Psoas muscle (tissue), 8 donors: ENCODE data around the gene ADCK2. TPM values are rescaled to one million over a fixed set of nuclear protein-coding genes. Genes with fewer than 3 reads are reported as not detected.

Experiments used
- ATAC-seq, 4 donors: fragments of 200-7000 bp; cut with Tn5 transposase; one replicate each; pipeline ENCODE4 v1.9.1; 2020; ENCODE audit warnings: moderate library complexity in 3 of 4, mild to moderate bottlenecking in 2 of 4
- DNase-seq, 2 donors: peaks; one replicate each; pipeline ENCODE4 v3.0.0-alpha.2; 2020
- H3K27ac ChIP-seq: fragments of 200-600 bp; one replicate; pipeline ENCODE4 v1.8.0; 2022
- H3K27me3 ChIP-seq, 3 donors: fragments of 200-600 bp in 1 of 3; one replicate each; pipeline versions ENCODE4 v1.6.1 to v1.8.0; 2013 to 2022; ENCODE audit warnings: low read length in 2 of 3, mild to moderate bottlenecking in 2 of 3, moderate library complexity in 1 of 3; ENCODE audit not compliant: insufficient read depth in 3 of 3
- H3K36me3 ChIP-seq, 2 donors: fragments of 200-600 bp in 1 of 2; one replicate each; pipeline versions ENCODE4 v1.6.1 to v1.8.0; 2013 to 2022; ENCODE audit warnings: low read depth in 1 of 2, mild to moderate bottlenecking in 1 of 2, moderate library complexity in 1 of 2; ENCODE audit not compliant: insufficient read depth in 1 of 2
- H3K4me1 ChIP-seq: fragments of 200-600 bp; one replicate; pipeline ENCODE4 v1.8.0; 2022
- H3K4me3 ChIP-seq: fragments of 200-600 bp; one replicate; pipeline ENCODE4 v1.8.0; 2022; ENCODE audit warnings: mild to moderate bottlenecking
- H3K9me3 ChIP-seq: fragments of 200-600 bp; one replicate; pipeline ENCODE4 v1.8.0; 2022
- WGBS, 3 donors: extraction: QIAGEN DNeasy Blood & Tissue Kit; methylation state at CpG; one replicate each; pipeline versions ENCODE4 v1.1.6 to v1.1.7; 2013; 5-methylcytosine and 5-hydroxymethylcytosine counted together
- intact Hi-C, 2 donors: fragments of 100-400 bp; cut with DNase I; formaldehyde crosslinking; loops; one replicate each; pipeline versions ENCODE4 v1.11.0 to v1.14.2; 2022
- polyA plus RNA-seq, 3 donors: library from polyadenylated mRNA; stranded (reverse); fragments of 200-250 nt; gene quantifications; one replicate each; pipeline ENCODE4 v1.2.3, GENCODE V29; 2013
- total RNA-seq, 4 donors: library from RNA; stranded (reverse); fragmentation: NEBNext Ultra II Directional in 2 of 4; extraction: Animal tissue kit (Norgen Biotek cat#: 25700) in 2 of 4; gene quantifications; one replicate each; pipeline versions ENCODE4 v1.2.1 to v1.2.4, GENCODE V29; 2021 to 2023
- TF ChIP-seq, protein P1 (sequence below): fragments of 200-600 bp; IDR thresholded peaks from one replicate; pipeline ENCODE4 v1.8.0; 2022; ENCODE audit warnings: antibody characterized with exemption
- donor health status: healthy with polysubstance abuse.
- donor health status: DM: no; HTN: no; CAD: no; lungs with moderate emphysema.
- donor health status: Bipolar disorder and iron deficiency.
- donor health status: healthy.
- donor health status: DM: yes; HTN: yes; CAD: no.
- donor health status: DM: no; HTN: no; CAD: no.
- donor health status: DM: no; HTN: no; CAD: no.
- donor health status: DM: yes; HTN: yes; CAD: no.

ADCK2 gene
- total and polyA plus RNA-seq, 7 donors = 10.7 to 26.4 (median 13.5) TPM

DNA sequence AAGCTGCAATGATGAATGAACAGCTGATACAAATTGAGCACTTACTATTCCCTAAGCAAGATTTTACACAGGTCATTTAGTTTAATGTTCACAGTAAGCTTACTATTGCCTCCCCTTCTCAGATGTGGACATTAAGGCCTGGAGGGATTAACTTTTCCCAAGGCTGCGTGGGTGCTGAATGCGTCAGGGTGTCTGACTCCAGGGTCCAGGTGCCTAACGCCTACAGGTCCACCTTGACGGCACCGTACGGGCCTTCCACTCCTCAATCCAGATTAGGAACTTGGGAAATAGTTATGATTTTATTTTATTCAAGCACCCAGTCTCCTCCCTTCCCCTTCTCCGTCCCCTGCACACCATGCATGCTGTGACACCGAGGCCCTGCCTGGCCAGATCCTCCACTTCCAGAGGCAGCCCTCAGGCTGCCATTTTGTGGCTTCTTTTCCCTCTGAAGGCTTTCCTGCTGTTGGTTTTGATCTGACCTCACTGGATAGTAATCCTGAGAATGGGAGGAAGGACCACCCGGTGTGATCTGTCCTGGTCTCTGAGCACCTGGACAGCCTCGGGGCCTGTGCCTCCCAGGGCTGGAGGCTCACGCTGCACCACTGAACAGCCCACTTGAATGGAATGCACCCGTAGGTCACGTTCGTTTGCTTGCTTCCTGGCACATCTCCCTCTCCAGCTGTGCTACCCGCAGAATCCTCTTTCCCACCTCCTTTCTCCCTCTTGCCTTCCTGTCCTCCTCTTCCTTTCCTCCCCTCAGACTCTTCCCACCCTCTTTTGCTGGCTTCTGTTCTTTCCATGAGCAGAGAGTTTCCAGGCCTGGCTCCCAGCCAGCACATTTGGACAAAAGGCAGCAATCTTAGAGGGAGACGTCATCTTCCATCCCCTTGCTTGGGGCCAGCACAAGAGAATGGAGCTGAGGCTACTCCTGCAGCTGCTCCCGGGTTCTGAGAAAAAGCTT is 46.6 kb upstream of the ADCK2 start:
- DNase-seq (peak; percentile 90 to 93), ATAC-seq (peak; percentile 62 to 76 (median 68))
- intact Hi-C loops = no loop called here
- H3K27me3 ChIP-seq = no peaks in the 10 kb centered on the region
- H3K9me3 ChIP-seq = no peaks in the 10 kb centered on the region
- H3K36me3 ChIP-seq = no peaks in the 10 kb centered on the region
- TF ChIP-seq, protein P1, sequence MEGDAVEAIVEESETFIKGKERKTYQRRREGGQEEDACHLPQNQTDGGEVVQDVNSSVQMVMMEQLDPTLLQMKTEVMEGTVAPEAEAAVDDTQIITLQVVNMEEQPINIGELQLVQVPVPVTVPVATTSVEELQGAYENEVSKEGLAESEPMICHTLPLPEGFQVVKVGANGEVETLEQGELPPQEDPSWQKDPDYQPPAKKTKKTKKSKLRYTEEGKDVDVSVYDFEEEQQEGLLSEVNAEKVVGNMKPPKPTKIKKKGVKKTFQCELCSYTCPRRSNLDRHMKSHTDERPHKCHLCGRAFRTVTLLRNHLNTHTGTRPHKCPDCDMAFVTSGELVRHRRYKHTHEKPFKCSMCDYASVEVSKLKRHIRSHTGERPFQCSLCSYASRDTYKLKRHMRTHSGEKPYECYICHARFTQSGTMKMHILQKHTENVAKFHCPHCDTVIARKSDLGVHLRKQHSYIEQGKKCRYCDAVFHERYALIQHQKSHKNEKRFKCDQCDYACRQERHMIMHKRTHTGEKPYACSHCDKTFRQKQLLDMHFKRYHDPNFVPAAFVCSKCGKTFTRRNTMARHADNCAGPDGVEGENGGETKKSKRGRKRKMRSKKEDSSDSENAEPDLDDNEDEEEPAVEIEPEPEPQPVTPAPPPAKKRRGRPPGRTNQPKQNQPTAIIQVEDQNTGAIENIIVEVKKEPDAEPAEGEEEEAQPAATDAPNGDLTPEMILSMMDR = no peak
- peaks cover 3% of the 10 kb centered on the region for H3K4me1 ChIP-seq
- WGBS, 3 donors = 42 to 44% (median 44%) methylated on average over 17 of the region's 17 CpGs
- peak overlapping the region; percentile 61 for H3K27ac ChIP-seq
- H3K4me3 ChIP-seq = no peak overlapping the region

DNA sequence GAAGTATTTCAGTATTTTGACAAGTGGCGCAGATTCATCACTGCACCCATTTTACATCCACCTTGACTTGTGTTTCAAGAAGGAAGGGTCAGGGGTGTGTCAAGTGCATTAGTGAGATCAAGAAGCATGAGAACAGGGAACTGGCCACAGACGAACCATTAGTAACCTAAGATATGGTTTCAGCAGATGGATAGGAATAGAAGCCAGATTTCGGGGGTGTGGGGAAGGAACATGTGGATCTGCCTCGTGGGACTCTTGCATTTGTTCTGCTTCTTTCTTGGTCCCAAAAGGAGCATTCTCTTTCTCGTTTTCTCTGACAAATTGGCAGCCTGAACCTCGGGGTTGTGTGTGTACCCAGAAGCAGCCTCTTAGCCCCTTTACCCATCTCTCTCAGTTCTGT is 41.7 kb upstream of the ADCK2 start:
- DNase-seq (no peak), ATAC-seq (peak in 2 of 4 donors; percentile 27 to 46)
- TF ChIP-seq, protein P1 = no peak
- no peak overlapping the region for H3K4me3 ChIP-seq
- intact Hi-C loops = no loop called here
- H3K27me3 ChIP-seq = no peaks in the 10 kb centered on the region
- peak overlapping the region; percentile 42 for H3K27ac ChIP-seq
- no peaks in the 10 kb centered on the region for H3K36me3 ChIP-seq
- peaks cover 3% of the 10 kb centered on the region for H3K4me1 ChIP-seq
- H3K9me3 ChIP-seq = no peaks in the 10 kb centered on the region
- 22 to 33% (median 25%) methylated on average over 6 of the region's 6 CpGs for WGBS, 3 donors

DNA sequence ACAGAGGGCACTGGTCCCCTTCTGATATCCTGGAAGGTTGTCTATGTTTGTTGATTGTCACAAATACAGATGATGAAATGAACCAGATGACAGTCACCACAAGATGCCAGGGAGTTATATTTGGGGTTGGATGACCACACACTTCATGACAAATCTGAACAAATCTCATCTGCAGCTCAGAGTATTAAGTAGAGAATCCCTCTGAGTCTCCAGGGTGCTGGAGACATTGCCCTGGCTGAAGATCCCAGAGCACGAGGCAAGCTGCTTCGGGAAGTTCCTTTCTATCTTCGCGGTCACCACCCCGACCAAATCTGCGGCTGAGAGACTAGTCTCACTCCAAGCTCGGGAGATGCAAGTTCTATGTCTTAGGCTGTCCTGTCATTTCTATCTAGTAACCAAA is 41.1 kb upstream of the ADCK2 start:
- H3K36me3 ChIP-seq = no peaks in the 10 kb centered on the region
- H3K27ac ChIP-seq = peak overlapping the region; percentile 42
- DNase-seq = peak in 1 of 2 donors; percentile 36
- H3K9me3 ChIP-seq = no peaks in the 10 kb centered on the region
- peaks cover 3% of the 10 kb centered on the region for H3K4me1 ChIP-seq
- WGBS, 3 donors = 12 to 45% (median 20%) methylated on average over 7 of the region's 7 CpGs
- ATAC-seq = peak; percentile 61 to 73 (median 72)
- intact Hi-C loops = no loop called here
- TF ChIP-seq, protein P1 = no peak
- peaks cover 0 to 3% (median 0%) of the 10 kb centered on the region in 3 donors for H3K27me3 ChIP-seq
- H3K4me3 ChIP-seq = no peak overlapping the region

DNA sequence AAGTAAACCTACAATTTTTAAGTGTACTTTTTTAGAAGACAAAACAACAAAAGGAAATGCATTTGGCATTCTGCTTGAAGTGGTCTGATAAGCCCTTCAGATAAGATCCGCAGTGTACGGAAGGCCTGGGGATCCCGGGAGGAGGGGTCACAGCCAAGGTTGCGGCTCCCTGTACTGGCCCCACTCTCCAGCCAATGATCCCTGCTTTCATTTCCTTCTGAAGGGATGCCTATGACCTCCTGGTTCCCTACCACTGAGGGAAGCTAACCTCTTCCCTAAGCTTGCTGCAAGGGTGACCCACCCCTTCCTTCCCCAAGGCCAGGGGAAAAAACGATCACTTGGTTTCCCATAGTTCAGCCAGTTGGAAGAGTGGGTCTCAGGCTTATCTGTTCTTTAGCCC is 37.4 kb upstream of the ADCK2 start:
- DNase-seq (no peak), ATAC-seq (no peak)
- no peaks in the 10 kb centered on the region for H3K36me3 ChIP-seq
- TF ChIP-seq, protein P1 = no peak
- H3K4me3 ChIP-seq = no peak overlapping the region
- intact Hi-C loops = no loop called here
- H3K27me3 ChIP-seq = peaks cover 0 to 26% (median 9%) of the 10 kb centered on the region in 3 donors
- H3K9me3 ChIP-seq = no peaks in the 10 kb centered on the region
- WGBS, 3 donors = 59 to 69% (median 64%) methylated on average over 5 of the region's 5 CpGs
- H3K27ac ChIP-seq = peak overlapping the region; percentile 24
- H3K4me1 ChIP-seq = no peaks in the 10 kb centered on the region
